HS-5 (cell line): ENCODE results near the gene VPREB3.
"Not testable (repeated sequence)": the region's sequence is repeated elsewhere in the genome, so short reads cannot be mapped to it uniquely, and the experiment has no call there.

Source experiments
- DNase-seq: peaks from one replicate; pipeline ENCODE4 v3.0.0-alpha.2; 2012; ENCODE audit warnings: low read depth

Gene VPREB3

GRCh38 chr22:23742505-23743264 lies 11.5 kb downstream of the VPREB3 start:
- no peak for DNase-seq

GRCh38 chr22:23737696-23738095 lies 16.5 kb downstream of the VPREB3 start:
- DNase-seq: no peak

- not testable (repeated sequence) for DNase-seq
Observed at GRCh38 chr22:23728108-23728507, 26.1 kb downstream of the VPREB3 start.

GRCh38 chr22:23722724-23723123 lies 31.5 kb downstream of the VPREB3 start:
- DNase-seq: no peak

GRCh38 chr22:23722160-23722559 lies 32.1 kb downstream of the VPREB3 start:
- no peak for DNase-seq

GRCh38 chr22:23720855-23721254 lies 33.4 kb downstream of the VPREB3 start:
- DNase-seq: no peak

- no peak for DNase-seq
Observed at GRCh38 chr22:23718371-23719165, 35.7 kb downstream of the VPREB3 start.

GRCh38 chr22:23716811-23717801 lies 37.1 kb downstream of the VPREB3 start:
- DNase-seq: peak; percentile 51

- no peak for DNase-seq
Observed at GRCh38 chr22:23715806-23716375, 38.3 kb downstream of the VPREB3 start.

- no peak for DNase-seq
Observed at GRCh38 chr22:23714596-23715578, 39.3 kb downstream of the VPREB3 start.

- DNase-seq: no peak
Observed at GRCh38 chr22:23713696-23714595, 40.3 kb downstream of the VPREB3 start.

- no peak for DNase-seq
Observed at GRCh38 chr22:23712256-23712655, 42.0 kb downstream of the VPREB3 start.

GRCh38 chr22:23709107-23709506 lies 45.1 kb downstream of the VPREB3 start:
- peak; percentile 16 for DNase-seq

- DNase-seq: no peak
Observed at GRCh38 chr22:23708270-23708669, 46.0 kb downstream of the VPREB3 start.

- no peak for DNase-seq
Observed at GRCh38 chr22:23705358-23705757, 48.9 kb downstream of the VPREB3 start.

- DNase-seq: no peak
Observed at GRCh38 chr22:23704829-23705228, 49.4 kb downstream of the VPREB3 start.

GRCh38 chr22:23704062-23704461 lies 50.2 kb downstream of the VPREB3 start:
- DNase-seq: no peak
